Epithelial cell of esophagus (primary cell): ENCODE data around the gene TUBGCP5.

Experiments
- DNase-seq: peaks from one replicate; pipeline ENCODE4 v3.0.0; 2010; ENCODE audit warnings: low read depth
- H3K4me3 ChIP-seq: 2 replicates; pipeline ENCODE4 v1.5.1; 2011; ENCODE audit warnings: mild to moderate bottlenecking, low read length, control low read depth
- TF ChIP-seq, protein P1 (sequence below): IDR thresholded peaks from 2 replicates; pipeline ENCODE4 v1.5.1; 2011; ENCODE audit warnings: low read depth, mild to moderate bottlenecking, low read length, control low read depth, inconsistent platforms; ENCODE audit not compliant: insufficient read depth; ENCODE audit errors: missing control alignments

TUBGCP5 gene

DNA sequence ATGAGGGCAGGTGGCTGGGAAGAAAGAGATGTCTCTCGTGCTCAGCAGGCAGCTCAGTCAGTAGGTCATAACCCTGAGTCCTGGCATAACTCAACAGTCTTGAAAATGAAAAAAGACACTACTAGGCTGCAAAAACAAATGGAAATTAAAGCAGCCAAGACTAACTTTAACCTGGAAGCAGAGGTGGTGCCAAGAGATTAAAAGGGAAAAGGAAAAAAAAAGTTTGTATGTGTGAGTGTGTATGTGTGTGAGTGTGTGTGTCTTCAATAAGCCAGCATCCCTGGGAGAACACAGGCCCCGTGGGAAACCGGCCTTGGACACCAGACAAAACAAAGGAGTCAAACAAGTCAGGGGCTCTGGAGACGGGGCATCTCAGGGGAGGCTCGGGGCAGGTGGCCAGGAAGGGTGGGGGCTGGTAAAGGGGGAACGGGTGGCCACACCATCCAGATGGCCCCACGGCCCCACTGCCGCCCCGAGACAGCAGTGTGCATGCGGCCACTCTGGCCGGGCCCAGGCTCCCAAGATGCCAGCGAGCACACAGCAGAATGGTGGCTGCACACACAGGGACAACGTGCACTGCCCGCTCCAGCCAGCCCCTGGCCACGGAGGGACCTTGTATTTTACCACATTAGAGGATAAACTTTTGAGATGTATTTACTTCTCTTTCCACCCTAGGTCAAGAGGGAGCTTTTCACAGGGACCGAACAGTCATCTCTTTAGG is 83.0 kb downstream of the TUBGCP5 start:
- no peak for DNase-seq
- no peak overlapping the region for H3K4me3 ChIP-seq
- TF ChIP-seq, protein P1, sequence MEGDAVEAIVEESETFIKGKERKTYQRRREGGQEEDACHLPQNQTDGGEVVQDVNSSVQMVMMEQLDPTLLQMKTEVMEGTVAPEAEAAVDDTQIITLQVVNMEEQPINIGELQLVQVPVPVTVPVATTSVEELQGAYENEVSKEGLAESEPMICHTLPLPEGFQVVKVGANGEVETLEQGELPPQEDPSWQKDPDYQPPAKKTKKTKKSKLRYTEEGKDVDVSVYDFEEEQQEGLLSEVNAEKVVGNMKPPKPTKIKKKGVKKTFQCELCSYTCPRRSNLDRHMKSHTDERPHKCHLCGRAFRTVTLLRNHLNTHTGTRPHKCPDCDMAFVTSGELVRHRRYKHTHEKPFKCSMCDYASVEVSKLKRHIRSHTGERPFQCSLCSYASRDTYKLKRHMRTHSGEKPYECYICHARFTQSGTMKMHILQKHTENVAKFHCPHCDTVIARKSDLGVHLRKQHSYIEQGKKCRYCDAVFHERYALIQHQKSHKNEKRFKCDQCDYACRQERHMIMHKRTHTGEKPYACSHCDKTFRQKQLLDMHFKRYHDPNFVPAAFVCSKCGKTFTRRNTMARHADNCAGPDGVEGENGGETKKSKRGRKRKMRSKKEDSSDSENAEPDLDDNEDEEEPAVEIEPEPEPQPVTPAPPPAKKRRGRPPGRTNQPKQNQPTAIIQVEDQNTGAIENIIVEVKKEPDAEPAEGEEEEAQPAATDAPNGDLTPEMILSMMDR = no peak

DNA sequence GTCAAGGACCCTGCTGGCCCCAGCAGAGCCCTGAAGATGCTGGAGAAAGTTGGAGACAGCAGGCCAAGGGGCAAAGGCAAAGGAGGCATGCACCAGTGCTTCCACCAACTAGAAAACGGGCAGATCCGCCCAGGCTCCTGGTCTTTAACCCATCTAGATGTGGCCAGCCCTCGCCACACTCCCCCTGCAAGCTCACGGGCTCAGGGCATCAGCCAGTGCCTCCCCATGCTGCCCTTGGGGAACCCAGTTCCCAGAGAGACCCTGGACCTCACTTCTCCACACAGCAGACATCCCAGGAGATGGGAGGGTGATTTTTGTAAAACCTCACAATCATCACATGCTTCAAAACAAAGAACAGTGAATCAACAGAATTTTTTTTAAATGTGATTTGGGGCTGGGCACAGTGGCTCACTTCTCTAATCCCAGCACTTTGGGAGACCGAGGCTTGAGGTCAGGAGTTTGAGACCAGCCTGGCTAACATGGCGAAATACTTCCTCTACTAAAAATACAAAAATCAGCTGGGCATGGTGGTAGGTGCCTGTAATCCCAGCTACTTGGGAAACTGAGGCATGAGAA is 83.7 kb downstream of the TUBGCP5 start:
- TF ChIP-seq, protein P1 = no peak
- DNase-seq = no peak
- no peak overlapping the region for H3K4me3 ChIP-seq

DNA sequence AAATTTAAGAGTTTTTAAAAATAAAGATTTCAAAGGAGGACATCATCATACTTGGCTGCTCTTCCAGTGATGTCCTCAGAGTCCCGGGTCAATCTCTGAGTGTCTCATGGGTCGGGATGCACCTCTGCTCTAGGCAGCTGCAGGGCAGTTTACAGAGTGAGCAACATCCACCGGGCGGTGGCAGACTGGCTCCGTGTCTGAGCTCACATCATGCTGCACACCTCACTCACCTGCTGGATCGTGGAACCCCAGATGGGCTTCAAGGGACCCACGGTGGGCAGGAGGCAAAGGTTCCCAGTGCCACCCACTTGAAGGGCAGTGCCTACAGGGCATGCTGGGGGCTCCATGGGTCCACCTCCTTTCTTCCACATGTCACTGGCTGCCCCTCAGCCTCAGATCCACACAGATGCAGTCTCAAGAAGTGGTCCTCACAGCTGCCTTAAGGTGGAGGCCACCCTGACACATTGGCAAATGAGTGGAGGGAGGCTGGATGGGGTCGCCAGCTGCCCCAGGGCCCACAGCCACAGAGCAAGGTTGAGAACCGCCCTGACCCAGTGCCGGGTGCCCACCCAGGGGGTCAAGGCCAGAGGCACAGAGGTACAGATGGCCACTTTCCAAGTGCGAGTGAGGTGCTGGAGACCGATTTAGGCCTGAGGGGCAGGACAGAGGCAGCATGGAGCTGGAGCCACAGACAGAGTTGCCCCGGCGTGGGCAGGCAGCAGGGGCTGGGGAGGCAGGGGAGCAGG is 84.4 kb downstream of the TUBGCP5 start:
- DNase-seq = peak; percentile 41
- no peak overlapping the region for H3K4me3 ChIP-seq
- TF ChIP-seq, protein P1 = peak; percentile 23

DNA sequence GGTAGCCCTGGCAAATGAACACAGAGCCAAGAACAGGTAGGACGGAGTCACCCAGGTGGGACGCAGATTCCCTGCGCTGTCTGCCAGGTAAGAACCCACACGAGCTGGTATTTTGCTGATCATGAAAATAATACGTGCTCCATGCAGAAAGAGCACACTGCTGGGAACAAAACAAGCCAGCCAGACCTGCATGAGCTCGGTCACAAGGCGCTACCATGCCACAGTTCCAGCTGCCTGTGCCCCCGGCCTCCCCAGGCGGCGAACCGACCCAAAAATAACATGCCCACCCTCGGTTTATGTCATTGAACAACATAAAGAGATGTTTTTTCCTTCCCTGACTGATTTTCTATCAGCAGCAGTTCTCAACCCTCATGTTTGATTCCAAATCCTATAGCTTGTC is 85.0 kb downstream of the TUBGCP5 start:
- no peak for DNase-seq
- TF ChIP-seq, protein P1 = no peak
- no peak overlapping the region for H3K4me3 ChIP-seq

DNA sequence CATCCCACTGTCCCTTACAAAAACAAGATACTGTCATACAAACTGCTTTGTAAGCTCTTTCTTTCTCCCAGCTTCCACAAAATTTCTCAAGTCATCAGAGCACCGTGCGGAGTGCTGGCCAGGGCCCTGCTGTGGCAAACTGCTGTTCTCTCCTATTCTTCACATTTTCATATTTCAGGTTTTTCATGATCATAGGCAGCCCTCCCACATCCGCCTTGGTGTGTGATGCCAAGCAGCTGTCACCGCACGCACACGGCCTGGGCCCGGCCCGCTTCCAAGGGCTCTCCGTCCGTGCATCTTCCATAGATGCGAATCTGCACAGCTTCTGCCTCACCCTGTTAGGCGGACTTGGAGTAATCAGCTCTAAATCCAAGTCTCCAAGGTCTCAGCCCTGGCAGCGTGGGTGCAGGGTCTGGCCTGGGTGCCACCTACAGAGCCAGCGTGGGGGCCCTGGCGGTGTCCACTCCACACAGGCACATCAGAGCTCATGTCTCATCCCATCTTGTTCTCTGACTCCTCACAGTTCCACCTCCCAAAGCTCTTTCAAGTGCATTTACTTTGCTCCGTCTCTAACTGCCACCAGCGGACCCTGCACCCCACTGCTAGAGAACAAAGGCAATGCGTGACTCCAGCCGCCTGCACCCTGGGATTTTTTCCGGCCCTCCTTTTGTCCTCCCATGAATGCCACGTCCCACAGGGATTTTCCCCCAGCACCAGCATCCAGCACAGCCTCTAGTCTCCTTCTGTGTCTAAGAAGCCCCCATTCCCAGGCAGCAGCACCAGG is 86.4 kb downstream of the TUBGCP5 start:
- DNase-seq = no peak
- H3K4me3 ChIP-seq = no peak overlapping the region
- TF ChIP-seq, protein P1 = no peak

DNA sequence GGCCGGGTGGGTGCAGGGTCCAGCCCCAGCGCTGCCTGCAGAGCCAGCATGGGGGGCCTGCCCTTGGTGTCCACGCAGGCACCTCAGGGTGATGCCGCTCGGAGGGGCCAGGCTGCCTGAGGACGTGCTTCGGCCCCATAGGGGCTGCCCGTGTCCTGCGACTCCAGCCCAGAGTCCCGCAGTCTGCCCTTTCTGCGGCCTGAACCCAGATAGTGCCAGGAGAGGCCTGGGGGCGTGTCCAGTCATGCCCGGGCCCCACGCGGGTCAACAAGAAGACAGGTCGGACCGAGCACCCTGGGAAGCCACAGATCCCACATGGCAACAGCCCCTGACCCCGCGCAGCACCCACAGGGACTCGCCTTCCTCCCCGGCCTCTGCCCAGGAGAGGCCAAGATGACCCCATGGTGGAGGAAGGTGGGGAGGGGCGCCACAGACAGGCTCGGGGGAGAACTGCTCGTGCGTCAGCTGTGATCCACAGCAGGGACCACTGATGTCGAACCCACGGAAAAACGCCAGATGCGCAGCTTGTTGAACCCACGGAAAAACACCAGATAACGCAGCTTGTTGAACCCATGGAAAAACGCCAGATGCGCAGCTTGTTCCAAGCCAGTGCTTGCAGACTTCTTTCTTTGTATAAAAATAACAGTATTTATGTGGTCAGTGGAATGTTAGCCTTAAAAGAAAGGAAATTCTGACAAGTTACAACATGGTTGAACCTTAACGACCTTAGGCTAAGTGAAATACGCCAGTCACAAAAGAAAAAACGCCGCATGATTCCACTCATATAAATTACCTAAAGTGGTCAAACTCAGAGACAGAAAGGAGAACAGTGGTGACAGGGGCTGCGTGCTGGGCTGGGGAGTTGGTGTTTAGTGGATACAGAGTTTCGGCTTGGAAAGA is 87.7 kb downstream of the TUBGCP5 start:
- TF ChIP-seq, protein P1 = no peak

More for the DNA sequence above, 87.7 kb downstream of the TUBGCP5 start:
- DNase-seq = peak; percentile 26
- no peak overlapping the region for H3K4me3 ChIP-seq
